CD4-positive, alpha-beta T cell treated with Interleukin-12 subunit alpha and Interleukin-12 subunit beta, for 1 hour (primary cell): ENCODE results near the gene SACM1L.

Experiments used
- DNase-seq: peaks from one replicate; pipeline ENCODE4 v3.0.0-alpha.2; 2020

SACM1L gene

DNA sequence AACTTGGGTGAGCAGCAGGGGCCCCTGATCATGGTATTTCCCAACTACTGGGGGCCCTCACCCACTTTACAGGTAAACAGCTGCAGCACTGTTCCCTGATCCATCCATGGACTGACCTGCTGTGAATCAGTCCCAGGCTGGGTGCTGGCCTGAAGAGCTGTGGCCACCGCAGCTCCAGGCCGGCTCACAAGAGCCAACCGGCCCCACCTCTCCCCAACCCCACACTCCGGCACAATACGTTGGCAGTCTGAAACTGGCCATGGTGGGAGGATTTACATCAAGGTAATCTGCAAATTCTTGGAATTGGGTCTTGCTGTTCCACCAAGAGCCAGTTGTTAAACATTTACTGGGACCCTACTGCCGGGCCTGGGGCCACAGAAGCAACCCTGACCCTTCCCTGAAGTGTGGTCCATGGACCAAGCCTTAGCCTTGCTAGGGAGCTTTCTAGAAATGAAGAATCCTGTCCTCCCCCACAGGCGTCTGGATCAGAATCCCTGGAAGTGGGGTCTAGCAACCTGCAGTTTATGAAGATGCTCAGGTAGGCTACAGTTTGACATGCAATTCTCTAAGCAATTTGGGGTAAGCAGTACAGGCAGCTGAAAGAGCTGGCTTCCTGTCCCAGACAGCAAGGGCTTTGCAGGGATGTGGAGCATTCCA lies 103.4 kb downstream of the SACM1L start:
- DNase-seq = no peak

DNA sequence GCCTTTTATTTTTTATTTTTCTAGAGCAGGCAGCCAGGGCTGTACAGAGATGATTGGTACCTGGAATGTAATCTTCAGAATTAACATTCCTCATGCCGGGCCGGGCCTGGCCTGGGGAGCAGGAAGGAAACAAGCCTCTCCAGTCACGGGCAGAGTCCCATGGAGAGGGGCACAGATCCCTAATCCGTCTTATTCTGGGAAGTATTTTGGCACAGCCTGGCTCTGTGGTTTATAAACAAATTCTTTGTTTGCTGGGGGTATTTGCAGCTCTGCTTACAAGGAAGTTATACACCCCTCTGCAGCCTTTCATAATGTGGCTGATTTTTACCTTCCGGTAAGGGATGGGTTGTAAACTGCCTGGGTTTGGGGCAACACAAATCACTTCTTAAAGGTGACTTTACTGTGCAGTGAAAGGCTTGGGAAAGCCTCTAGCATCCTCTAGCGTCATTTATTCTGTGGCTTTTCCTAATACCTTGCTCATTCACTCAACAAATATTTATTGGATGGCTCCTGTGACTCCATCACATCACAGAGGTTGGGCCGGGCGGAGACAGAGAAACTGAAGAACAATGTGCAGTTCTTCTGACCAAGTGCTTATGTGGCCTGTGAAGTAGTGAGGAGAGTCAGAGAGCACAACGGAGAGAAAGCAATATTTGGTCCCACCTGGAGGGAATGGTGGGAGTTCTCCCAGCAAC lies 104.4 kb downstream of the SACM1L start:
- DNase-seq = no peak

GRCh38 chr3:45794177-45794560 lies 105.0 kb downstream of the SACM1L start:
- no peak for DNase-seq

GRCh38 chr3:45794660-45795059 lies 105.5 kb downstream of the SACM1L start:
- no peak for DNase-seq
